ENCODE data around the gene KRT86. TPM values are rescaled to one million over a fixed set of nuclear protein-coding genes. Genes with fewer than 3 reads are reported as not detected.

The KRT86 gene
- total RNA-seq, 1 donor from 2014 or later = 0.16 TPM

DNA sequence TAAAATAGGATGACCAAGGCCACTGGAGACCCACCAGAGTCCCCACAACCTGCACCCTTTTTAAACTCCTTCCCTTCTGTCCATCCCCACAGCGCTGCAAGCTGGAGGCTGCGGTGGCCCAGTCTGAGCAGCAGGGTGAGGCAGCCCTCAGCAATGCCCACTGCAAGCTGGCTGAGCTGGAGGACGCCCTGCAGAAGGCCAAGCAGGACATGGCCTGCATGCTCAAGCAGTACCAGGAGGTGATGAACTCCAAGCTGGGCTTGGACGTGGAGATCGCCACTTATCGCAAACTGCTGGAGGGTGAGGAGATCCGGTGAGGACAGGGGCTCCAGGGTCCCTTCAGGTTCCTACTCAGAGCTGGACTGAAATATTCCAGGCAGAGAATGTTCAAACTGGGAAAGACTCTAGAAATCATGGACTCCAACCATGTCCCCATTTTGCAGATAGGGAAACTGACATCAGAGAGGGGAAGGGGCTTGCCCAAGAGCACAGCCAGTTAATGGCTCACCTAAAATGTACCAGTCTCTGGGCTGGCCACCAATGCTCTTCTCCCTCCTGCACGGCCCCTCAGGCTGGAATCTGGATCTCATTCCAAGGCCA is 75.7 kb downstream of the KRT86 start:
- H3K36me3 Mint-ChIP-seq = no peaks in the 10 kb centered on the region
- no peak overlapping the region for H3K4me3 Mint-ChIP-seq
- no peak for DNase-seq (ENCODE audit: low spot score in 2 of 2, unreplicated experiment in 2 of 2)
- no peak overlapping the region for H3K27ac Mint-ChIP-seq
- H3K4me1 Mint-ChIP-seq = peaks cover 36% of the 10 kb centered on the region
- TF ChIP-seq, protein P1, sequence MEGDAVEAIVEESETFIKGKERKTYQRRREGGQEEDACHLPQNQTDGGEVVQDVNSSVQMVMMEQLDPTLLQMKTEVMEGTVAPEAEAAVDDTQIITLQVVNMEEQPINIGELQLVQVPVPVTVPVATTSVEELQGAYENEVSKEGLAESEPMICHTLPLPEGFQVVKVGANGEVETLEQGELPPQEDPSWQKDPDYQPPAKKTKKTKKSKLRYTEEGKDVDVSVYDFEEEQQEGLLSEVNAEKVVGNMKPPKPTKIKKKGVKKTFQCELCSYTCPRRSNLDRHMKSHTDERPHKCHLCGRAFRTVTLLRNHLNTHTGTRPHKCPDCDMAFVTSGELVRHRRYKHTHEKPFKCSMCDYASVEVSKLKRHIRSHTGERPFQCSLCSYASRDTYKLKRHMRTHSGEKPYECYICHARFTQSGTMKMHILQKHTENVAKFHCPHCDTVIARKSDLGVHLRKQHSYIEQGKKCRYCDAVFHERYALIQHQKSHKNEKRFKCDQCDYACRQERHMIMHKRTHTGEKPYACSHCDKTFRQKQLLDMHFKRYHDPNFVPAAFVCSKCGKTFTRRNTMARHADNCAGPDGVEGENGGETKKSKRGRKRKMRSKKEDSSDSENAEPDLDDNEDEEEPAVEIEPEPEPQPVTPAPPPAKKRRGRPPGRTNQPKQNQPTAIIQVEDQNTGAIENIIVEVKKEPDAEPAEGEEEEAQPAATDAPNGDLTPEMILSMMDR (IDR thresholded peaks at IDR 0.05; ENCODE audit: unreplicated experiment) = no peak
- no peaks in the 10 kb centered on the region for H3K9me3 Mint-ChIP-seq
- H3K27me3 Mint-ChIP-seq (ENCODE audit: low read depth) = peaks cover 22% of the 10 kb centered on the region

DNA sequence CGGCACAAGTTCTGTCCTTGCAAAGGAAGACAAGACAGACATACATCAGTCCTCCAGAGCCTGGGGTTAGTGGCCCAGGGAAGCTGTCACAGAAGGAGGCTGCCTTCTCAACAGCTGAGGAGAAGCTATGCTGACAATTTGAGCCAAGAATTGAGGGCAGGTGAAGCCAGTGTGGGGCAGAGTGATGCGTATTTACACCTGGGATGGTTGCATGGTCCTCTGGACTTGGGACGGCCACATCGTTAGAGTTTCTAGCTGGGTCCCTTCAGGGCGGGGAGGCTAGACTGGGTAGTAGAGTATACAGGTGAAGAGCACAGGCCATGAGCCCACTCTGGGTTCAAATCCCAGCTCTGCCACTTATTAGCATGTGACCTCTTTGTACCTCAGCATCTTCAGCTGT is 76.3 kb downstream of the KRT86 start:
- H3K9me3 Mint-ChIP-seq = no peaks in the 10 kb centered on the region

DNA sequence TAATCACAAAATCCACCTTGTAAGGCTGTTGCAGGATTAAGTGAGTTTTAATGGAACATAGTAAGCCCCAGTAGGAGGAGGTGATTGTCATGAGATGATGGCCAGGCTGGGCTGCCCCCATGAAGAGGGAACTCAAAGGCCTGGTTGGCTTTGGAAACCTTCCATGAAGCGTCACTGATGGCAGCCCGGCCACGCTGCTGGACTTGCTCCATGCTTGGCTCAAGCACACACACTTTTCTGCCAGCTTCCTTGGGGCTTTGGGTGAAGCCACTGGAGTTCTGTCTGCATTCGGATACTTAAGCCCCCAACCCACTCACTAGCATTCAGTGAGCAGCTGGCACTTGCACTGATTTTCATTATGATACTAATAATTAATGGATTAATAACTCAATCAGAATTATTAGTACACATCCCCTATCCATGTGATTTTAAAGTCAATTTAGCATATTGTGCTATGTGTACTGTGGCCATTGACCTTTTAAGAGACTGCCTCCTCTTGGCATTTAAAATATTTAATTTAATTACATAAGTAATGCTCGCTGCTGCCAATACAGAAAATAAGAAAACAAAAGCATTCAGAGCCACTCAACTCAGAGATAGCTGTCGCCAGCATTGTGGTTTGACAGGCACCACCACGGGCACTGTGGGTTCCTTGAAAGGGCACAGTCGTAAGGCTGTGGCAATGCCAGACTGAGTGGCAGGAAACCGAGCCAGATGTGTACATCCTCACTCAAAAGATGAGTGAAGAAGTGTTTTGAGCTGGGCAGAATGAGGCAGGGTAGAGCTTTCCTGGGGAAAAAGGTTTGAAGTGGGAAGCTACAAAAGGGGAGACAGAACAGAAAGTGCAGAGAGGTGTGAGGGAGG is 77.0 kb downstream of the KRT86 start:
- no peak overlapping the region for H3K27ac Mint-ChIP-seq
- H3K9me3 Mint-ChIP-seq = no peaks in the 10 kb centered on the region
- TF ChIP-seq, protein P1 (IDR thresholded peaks at IDR 0.05; ENCODE audit: unreplicated experiment) = no peak
- no peaks in the 10 kb centered on the region for H3K36me3 Mint-ChIP-seq
- peaks cover 22% of the 10 kb centered on the region for H3K27me3 Mint-ChIP-seq (ENCODE audit: low read depth)
- H3K4me3 Mint-ChIP-seq = no peak overlapping the region
- H3K4me1 Mint-ChIP-seq = peaks cover 27% of the 10 kb centered on the region
- DNase-seq (ENCODE audit: low spot score in 2 of 2, unreplicated experiment in 2 of 2) = no peak

More for the DNA sequence above, 76.3 kb downstream of the KRT86 start:
- peaks cover 22% of the 10 kb centered on the region for H3K27me3 Mint-ChIP-seq (ENCODE audit: low read depth)
- H3K36me3 Mint-ChIP-seq = no peaks in the 10 kb centered on the region
- H3K4me1 Mint-ChIP-seq = peaks cover 32% of the 10 kb centered on the region
- peak in 1 of 2 experiments; percentile 25 for DNase-seq (ENCODE audit: low spot score in 2 of 2, unreplicated experiment in 2 of 2)
- TF ChIP-seq, protein P1 (IDR thresholded peaks at IDR 0.05; ENCODE audit: unreplicated experiment) = no peak
- H3K4me3 Mint-ChIP-seq = no peak overlapping the region
- no peak overlapping the region for H3K27ac Mint-ChIP-seq

DNA sequence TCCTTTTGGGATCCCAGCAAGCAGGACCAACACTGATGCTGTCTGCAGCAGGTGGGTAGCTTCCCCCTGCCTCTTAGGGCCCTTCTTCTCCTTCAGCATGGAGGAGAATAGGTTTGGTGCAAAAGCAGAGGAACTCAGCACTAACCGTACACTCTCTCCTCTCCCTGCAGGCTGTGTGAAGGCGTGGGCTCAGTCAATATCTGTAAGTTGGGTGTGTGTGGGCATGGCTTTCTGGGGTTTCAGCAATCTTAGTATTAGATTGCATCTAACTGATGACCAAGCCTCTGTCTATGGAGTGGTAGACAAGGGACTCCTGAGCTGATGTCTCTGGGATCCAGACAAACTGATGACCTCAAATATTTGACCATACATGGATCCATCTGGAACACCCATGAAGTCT is 78.5 kb downstream of the KRT86 start:
- Mint-ChIP-seq H3K27me3 (ENCODE audit: low read depth) (peaks cover 28% of the 10 kb centered on the region), H3K27ac (no peak overlapping the region), H3K4me1 (peaks cover 20% of the 10 kb centered on the region), H3K4me3 (no peak overlapping the region), H3K9me3 (no peaks in the 10 kb centered on the region), H3K36me3 (no peaks in the 10 kb centered on the region)
- DNase-seq (ENCODE audit: low spot score in 2 of 2, unreplicated experiment in 2 of 2) = no peak
- TF ChIP-seq, protein P1 (IDR thresholded peaks at IDR 0.05; ENCODE audit: unreplicated experiment) = no peak

DNA sequence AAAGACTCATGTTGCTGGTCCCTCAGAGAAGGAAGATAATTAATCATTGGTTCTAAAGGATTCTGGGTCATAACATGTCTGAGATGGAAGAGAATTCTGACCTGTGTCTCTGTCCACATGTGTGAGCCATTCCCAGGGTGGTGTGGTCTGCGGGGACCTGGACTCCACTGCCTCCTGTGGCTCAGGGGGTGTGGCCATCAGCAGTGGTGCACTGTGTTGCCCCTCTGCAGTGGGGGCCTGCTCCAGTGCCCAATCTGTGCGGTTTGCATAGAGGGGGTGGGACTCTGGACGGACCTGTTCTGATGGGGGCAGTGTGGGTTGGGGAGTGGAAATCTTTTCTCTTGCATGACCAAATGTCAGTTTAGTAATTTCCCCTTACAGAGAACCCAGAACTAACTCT is 79.3 kb downstream of the KRT86 start:
- no peaks in the 10 kb centered on the region for H3K36me3 Mint-ChIP-seq
- no peak overlapping the region for H3K4me3 Mint-ChIP-seq
- H3K27me3 Mint-ChIP-seq (ENCODE audit: low read depth) = peaks cover 28% of the 10 kb centered on the region
- H3K4me1 Mint-ChIP-seq = peaks cover 16% of the 10 kb centered on the region
- no peak for DNase-seq (ENCODE audit: low spot score in 2 of 2, unreplicated experiment in 2 of 2)
- TF ChIP-seq, protein P1 (IDR thresholded peaks at IDR 0.05; ENCODE audit: unreplicated experiment) = no peak
- no peak overlapping the region for H3K27ac Mint-ChIP-seq
- no peaks in the 10 kb centered on the region for H3K9me3 Mint-ChIP-seq

Data from mesothelial cell of epicardium (in vitro differentiated cells).